ENCODE data around the gene PAIP2. TPM values are rescaled to one million over a fixed set of nuclear protein-coding genes. Genes with fewer than 3 reads are reported as not detected.

The PAIP2 gene
- total RNA-seq, 1 experiment from 2014 or later, result 70.2 TPM

Other genes with a start within 250 kb of the PAIP2 start
- 31.3 and 66.4 TPM in 2 replicates for gene SIL1, start 143.5 kb upstream of the PAIP2 start, total RNA-seq (2014; rRNA removed; shearing (Covaris generic))
- gene MATR3, start 48.1 kb upstream of the PAIP2 start, total RNA-seq (2014; rRNA removed; shearing (Covaris generic)), result 251 and 346 TPM in 2 replicates
- gene SLC23A1, start 41.4 kb downstream of the PAIP2 start, total RNA-seq (2014; rRNA removed; shearing (Covaris generic)), result not detected in 2 replicates
- not detected in 2 replicates for gene MZB1, start 48.1 kb downstream of the PAIP2 start, total RNA-seq (2014; rRNA removed; shearing (Covaris generic))
- gene PROB1, start 53.2 kb downstream of the PAIP2 start, total RNA-seq (2014; rRNA removed; shearing (Covaris generic)), result 0.55 and 0.78 TPM in 2 replicates
- 10.6 and 24.7 TPM in 2 replicates for gene SPATA24, start 62.2 kb downstream of the PAIP2 start, total RNA-seq (2014; rRNA removed; shearing (Covaris generic))
- gene DNAJC18, start 97.7 kb downstream of the PAIP2 start, total RNA-seq (2014; rRNA removed; shearing (Covaris generic)), result 4.1 and 18.8 TPM in 2 replicates
- 2.0 and 6.3 TPM in 2 replicates for gene ECSCR, start 120.9 kb downstream of the PAIP2 start, total RNA-seq (2014; rRNA removed; shearing (Covaris generic))
- not detected in 2 replicates for gene SMIM33, start 129.2 kb downstream of the PAIP2 start, total RNA-seq (2014; rRNA removed; shearing (Covaris generic))
- 23.1 and 49.2 TPM in 2 replicates for gene STING1, start 140.9 kb downstream of the PAIP2 start, total RNA-seq (2014; rRNA removed; shearing (Covaris generic))
- 134 and 140 TPM in 2 replicates for gene UBE2D2, start 219.5 kb downstream of the PAIP2 start, total RNA-seq (2014; rRNA removed; shearing (Covaris generic))